ENCODE data around the gene IL31RA.

DNA sequence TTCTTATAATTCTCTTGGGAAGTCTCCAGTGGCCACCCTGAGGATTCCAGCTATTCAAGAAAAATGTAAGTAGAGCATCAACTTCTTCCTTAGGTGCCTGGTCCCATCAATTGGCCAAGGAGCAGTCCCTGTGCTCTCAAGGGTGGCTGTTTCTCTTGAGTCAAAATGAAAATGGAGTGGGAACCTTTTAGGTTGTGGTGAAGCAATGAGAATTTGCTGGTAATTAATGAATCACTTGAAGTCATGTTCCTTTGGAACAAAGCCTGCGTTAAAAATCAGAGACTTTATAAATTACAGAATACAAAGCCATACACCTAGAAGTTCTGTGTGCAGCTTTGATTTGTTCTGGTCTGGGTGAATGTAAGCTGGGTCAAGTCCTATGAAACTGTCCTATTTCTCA lies 48.9 kb downstream of the IL31RA start:
- TF ChIP-seq, protein P1, sequence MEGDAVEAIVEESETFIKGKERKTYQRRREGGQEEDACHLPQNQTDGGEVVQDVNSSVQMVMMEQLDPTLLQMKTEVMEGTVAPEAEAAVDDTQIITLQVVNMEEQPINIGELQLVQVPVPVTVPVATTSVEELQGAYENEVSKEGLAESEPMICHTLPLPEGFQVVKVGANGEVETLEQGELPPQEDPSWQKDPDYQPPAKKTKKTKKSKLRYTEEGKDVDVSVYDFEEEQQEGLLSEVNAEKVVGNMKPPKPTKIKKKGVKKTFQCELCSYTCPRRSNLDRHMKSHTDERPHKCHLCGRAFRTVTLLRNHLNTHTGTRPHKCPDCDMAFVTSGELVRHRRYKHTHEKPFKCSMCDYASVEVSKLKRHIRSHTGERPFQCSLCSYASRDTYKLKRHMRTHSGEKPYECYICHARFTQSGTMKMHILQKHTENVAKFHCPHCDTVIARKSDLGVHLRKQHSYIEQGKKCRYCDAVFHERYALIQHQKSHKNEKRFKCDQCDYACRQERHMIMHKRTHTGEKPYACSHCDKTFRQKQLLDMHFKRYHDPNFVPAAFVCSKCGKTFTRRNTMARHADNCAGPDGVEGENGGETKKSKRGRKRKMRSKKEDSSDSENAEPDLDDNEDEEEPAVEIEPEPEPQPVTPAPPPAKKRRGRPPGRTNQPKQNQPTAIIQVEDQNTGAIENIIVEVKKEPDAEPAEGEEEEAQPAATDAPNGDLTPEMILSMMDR (conservative IDR thresholded peaks at IDR 0.05), result no peak
- no peak for TF ChIP-seq ZFX (IDR thresholded peaks at IDR 0.05)

Measured in C4-2B (cell line).